ENCODE results near the gene ST3GAL3.

- TF ChIP-seq CTCF (IDR thresholded peaks at IDR 0.05) = no peak
- TF ChIP-seq POLR2A (IDR thresholded peaks at IDR 0.05) = no peak
Measured at GRCh38 chr1:43924516-43924915, 217.2 kb downstream of the ST3GAL3 start.
